Gastroesophageal sphincter (tissue), 3 donors: ENCODE results near the gene SPAG16.

Experiments
- POLR2AphosphoS5 ChIP-seq: sonication (generic); formaldehyde crosslinking; IDR thresholded peaks from one replicate; pipeline ENCODE4 v1.6.1; 2017; ENCODE audit warnings: antibody characterized with exemption
- TF ChIP-seq, protein P1 (sequence below), 4 experiments: fragments of 200-600 bp in 2 of 4; fragments of 450-650 bp in 2 of 4; sonication (generic) in 1 of 4; IDR thresholded peaks; one replicate each; pipeline ENCODE4 v1.5.1; 2017 to 2019; ENCODE audit warnings: antibody characterized with exemption in 4 of 4, mild to moderate bottlenecking in 2 of 4, moderate library complexity in 2 of 4

DNA sequence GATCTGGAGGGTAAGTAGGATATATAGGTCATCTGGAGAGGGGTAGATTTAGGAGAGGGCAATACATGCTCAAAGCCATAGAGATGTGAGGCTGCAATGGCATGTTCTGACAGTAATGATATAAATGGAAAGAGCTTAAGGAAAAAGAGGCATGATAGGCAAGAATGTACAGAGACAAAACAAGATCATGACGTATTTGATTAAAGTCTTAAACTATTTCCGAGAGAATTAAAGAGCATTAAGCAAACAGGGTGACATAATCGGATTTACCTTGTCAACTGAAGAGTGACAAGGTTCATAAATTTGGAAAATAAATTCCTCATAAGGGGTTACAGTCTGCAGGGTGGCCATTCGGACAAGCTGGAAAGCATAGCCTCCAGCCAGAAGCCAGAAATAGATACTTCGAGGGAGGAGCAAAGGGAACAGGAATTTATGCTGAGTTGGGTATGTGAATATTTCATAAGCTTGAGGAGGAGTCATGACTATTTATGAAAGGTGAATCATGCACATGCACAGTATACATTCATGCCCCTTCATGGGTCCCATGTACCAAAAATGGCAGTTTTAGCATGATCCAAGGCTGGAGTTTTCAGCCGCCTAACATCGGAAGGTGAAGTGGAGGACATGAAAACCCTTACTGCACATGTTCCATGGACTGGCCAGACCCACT lies 730.4 kb downstream of the SPAG16 start:
- no peak for TF ChIP-seq POLR2AphosphoS5
- TF ChIP-seq, protein P1, sequence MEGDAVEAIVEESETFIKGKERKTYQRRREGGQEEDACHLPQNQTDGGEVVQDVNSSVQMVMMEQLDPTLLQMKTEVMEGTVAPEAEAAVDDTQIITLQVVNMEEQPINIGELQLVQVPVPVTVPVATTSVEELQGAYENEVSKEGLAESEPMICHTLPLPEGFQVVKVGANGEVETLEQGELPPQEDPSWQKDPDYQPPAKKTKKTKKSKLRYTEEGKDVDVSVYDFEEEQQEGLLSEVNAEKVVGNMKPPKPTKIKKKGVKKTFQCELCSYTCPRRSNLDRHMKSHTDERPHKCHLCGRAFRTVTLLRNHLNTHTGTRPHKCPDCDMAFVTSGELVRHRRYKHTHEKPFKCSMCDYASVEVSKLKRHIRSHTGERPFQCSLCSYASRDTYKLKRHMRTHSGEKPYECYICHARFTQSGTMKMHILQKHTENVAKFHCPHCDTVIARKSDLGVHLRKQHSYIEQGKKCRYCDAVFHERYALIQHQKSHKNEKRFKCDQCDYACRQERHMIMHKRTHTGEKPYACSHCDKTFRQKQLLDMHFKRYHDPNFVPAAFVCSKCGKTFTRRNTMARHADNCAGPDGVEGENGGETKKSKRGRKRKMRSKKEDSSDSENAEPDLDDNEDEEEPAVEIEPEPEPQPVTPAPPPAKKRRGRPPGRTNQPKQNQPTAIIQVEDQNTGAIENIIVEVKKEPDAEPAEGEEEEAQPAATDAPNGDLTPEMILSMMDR (IDR thresholded peaks at IDR 0.05) = no peak
